Body of pancreas (tissue), 4 donors: ENCODE measurements around the gene THBD.

Experiments used
- POLR2A ChIP-seq, 3 donors: fragments of 450-650 bp; IDR thresholded peaks; one replicate each; pipeline ENCODE4 v1.6.1; 2016; ENCODE audit warnings: antibody characterized with exemption in 3 of 3, mild to moderate bottlenecking in 2 of 3
- TF ChIP-seq, protein P1 (sequence below), 7 experiments: fragments of 450-650 bp in 4 of 7; fragments of 200-600 bp in 3 of 7; sonication (generic) in 3 of 7; IDR thresholded peaks; one replicate each; pipeline ENCODE4 v1.5.1; 2016 to 2019; ENCODE audit warnings: antibody characterized with exemption in 7 of 7

DNA sequence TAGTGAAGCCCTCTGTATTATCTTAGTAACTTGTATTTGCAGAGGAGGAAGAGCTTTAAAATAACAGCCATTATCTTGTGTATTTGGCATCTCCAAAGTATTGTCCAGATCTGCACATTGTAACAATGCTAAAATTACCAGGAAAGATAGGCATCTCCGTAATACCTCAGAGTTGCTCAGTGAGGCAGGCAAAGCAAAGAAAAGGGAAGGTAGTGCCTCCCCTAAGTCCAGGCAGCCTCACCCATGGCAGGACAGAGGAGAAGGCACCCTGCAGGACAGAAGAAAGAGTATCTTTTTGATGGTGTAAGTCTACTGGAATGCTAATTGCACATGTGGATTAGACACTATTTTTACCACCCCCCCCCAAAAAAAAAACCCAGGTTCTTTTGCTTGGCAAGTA, 27.9 kb downstream of the THBD start:
- TF ChIP-seq, protein P1, sequence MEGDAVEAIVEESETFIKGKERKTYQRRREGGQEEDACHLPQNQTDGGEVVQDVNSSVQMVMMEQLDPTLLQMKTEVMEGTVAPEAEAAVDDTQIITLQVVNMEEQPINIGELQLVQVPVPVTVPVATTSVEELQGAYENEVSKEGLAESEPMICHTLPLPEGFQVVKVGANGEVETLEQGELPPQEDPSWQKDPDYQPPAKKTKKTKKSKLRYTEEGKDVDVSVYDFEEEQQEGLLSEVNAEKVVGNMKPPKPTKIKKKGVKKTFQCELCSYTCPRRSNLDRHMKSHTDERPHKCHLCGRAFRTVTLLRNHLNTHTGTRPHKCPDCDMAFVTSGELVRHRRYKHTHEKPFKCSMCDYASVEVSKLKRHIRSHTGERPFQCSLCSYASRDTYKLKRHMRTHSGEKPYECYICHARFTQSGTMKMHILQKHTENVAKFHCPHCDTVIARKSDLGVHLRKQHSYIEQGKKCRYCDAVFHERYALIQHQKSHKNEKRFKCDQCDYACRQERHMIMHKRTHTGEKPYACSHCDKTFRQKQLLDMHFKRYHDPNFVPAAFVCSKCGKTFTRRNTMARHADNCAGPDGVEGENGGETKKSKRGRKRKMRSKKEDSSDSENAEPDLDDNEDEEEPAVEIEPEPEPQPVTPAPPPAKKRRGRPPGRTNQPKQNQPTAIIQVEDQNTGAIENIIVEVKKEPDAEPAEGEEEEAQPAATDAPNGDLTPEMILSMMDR (IDR thresholded peaks at IDR 0.05) = no peak
- TF ChIP-seq POLR2A (IDR thresholded peaks at IDR 0.05) = no peak
